PFSK-1 (cell line): ENCODE data around the gene AOPEP.

ENCODE experiments used
- POLR2AphosphoS5 ChIP-seq: IDR thresholded peaks from 2 replicates; pipeline ENCODE4 v1.6.1; 2012; ENCODE audit warnings: low read depth, mild to moderate bottlenecking, control low read depth, low read length, moderate library complexity
- TAF1 ChIP-seq: IDR thresholded peaks from 2 replicates; pipeline ENCODE4 v1.6.1; 2012; ENCODE audit warnings: low read length, control low read depth, borderline replicate concordance; ENCODE audit not compliant: insufficient read depth

DNA sequence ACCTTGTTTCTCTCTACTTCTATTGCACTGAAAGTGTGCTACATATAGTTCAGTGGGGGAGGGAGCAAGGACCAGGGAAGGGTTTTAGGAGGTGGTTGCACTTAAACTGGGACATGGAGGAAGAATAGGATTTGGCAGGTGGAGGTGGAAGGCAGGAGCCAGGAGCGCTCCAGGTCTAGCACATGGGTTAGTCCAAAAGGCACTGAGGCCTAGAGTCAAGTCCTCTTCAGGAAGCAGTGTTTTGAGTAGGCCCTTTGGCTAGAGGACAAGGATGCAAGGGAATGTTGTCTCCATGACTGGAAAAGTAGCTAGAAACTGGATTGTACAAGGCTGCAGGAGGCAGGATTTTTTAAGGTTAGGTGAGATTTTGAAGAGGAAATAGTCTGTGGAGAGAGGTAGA lies 31.5 kb downstream of the AOPEP start:
- TF ChIP-seq POLR2AphosphoS5 (no peak), TAF1 (no peak)
